GM12878 (cell line): ENCODE measurements around the gene AGAP1. TPM values are rescaled to one million over a fixed set of nuclear protein-coding genes. Genes with fewer than 3 reads are reported as not detected.

Experiments
- ATAC-seq: fragments of 200-7000 bp; cut with Tn5 transposase; 3 replicates; pipeline ENCODE4 v1.9.1; 2020; ENCODE audit warnings: mild to moderate bottlenecking, moderate library complexity
- BruUV-seq: library from RNA; stranded (reverse); fragments of 400-500 nt; replicated peaks from 2 replicates; lab custom pipeline; 2021; lab: Mats Ljungman, UMichigan
- CTCF ChIA-PET: fragments of 300-600 bp; sonication (Branson Sonifier 250); formaldehyde crosslinking; extraction: SDS; loops from one replicate; lab custom pipeline; 2021; ENCODE audit warnings: inconsistent platforms; lab: Yijun Ruan, JAX
- POLR2A ChIA-PET: fragments of 350-600 bp; formaldehyde crosslinking; extraction: SDS; loops from one replicate; lab custom pipeline; 2021; ENCODE audit warnings: inconsistent platforms; lab: Charles Lee
- RAD21 ChIA-PET: fragments of 300-600 bp; sonication (Branson Sonifier 250); formaldehyde crosslinking; loops from one replicate; lab custom pipeline; 2023; ENCODE audit warnings: antibody characterized with exemption; ENCODE audit not compliant: unreplicated experiment; lab: Charles Lee
- SMC1A ChIA-PET: fragments of 300-600 bp; sonication (Branson Sonifier 250); formaldehyde crosslinking; loops from one replicate; lab custom pipeline; 2023; ENCODE audit not compliant: unreplicated experiment, uncharacterized antibody; lab: Charles Lee
- DNase-seq: peaks from one replicate; pipeline ENCODE4 v3.0.0-alpha.2; 2011; ENCODE audit warnings: low read depth, low spot score
- FAIRE-seq: peaks from 3 replicates; lab custom pipeline; 2011; peaks lifted over from hg19 to GRCh38; lab: Jason Lieb, UNC
- H2AFZ ChIP-seq: 2 replicates; pipeline ENCODE4 v1.6.0; 2011; ENCODE audit warnings: low read depth, low read length, control low read depth; ENCODE audit not compliant: control insufficient read depth
- H3K27ac ChIP-seq: 2 replicates; pipeline ENCODE4 v1.5.1; 2011; ENCODE audit warnings: control low read depth; ENCODE audit not compliant: control insufficient read depth, insufficient read depth
- H3K27me3 ChIP-seq, 2 experiments: replicated peaks in 1 of 2; 2 replicates each; pipeline versions ENCODE4 v1.6.0 to v1.6.1; 2011; ENCODE audit warnings: low read length in 1 of 2; ENCODE audit not compliant: control insufficient read depth in 2 of 2, insufficient read depth in 2 of 2
- H3K36me3 ChIP-seq, 2 experiments: 2 replicates each; pipeline ENCODE4 v1.5.1; 2011; ENCODE audit warnings: low read length in 1 of 2; ENCODE audit not compliant: control insufficient read depth in 2 of 2, insufficient read depth in 2 of 2
- H3K4me1 ChIP-seq: 2 replicates; pipeline ENCODE4 v1.6.1; 2011; ENCODE audit warnings: mild to moderate bottlenecking, low read length, moderate library complexity, mixed read lengths; ENCODE audit not compliant: control insufficient read depth, insufficient read depth
- H3K4me2 ChIP-seq: 2 replicates; pipeline ENCODE4 v1.6.0; 2011; ENCODE audit warnings: control low read depth; ENCODE audit not compliant: control insufficient read depth, insufficient read depth
- H3K4me3 ChIP-seq: fragments of 200-600 bp; sonication (generic); 2 replicates; pipeline ENCODE4 v1.5.1; 2016
- H3K79me2 ChIP-seq: 2 replicates; pipeline ENCODE4 v1.6.0; 2011; ENCODE audit warnings: low read length; ENCODE audit not compliant: control insufficient read depth, insufficient read depth
- H3K9ac ChIP-seq: 2 replicates; pipeline ENCODE4 v1.8.0; 2011; ENCODE audit warnings: low read length, control low read depth, mixed read lengths; ENCODE audit not compliant: control insufficient read depth, insufficient read depth
- H3K9me3 ChIP-seq: replicated peaks from 3 replicates; pipeline ENCODE4 v1.5.1; 2011; ENCODE audit warnings: mild to moderate bottlenecking, low read length; ENCODE audit not compliant: control insufficient read depth, insufficient read depth
- H4K20me1 ChIP-seq: 2 replicates; pipeline ENCODE4 v1.6.0; 2011; ENCODE audit not compliant: control insufficient read depth, insufficient read depth
- ASH2L ChIP-seq: fragments of 300-600, 200-600 bp; sonication (generic); IDR thresholded peaks from 2 replicates; pipeline ENCODE4 v1.6.1; 2017; ENCODE audit warnings: low read depth, mild to moderate bottlenecking, borderline replicate concordance
- ATF7 ChIP-seq: fragments of 450-650 bp; IDR thresholded peaks from 2 replicates; pipeline ENCODE4 v1.6.1; 2016; ENCODE audit warnings: low read depth, mild to moderate bottlenecking
- BCL3 ChIP-seq: IDR thresholded peaks from 2 replicates; pipeline ENCODE4 v1.6.1; 2011; ENCODE audit warnings: borderline replicate concordance, low read depth, mild to moderate bottlenecking, moderate library complexity, low read length; ENCODE audit not compliant: insufficient read depth, poor library complexity, severe bottlenecking
- CBX3 ChIP-seq: fragments of 200-600 bp; sonication (generic); IDR thresholded peaks from 2 replicates; pipeline ENCODE4 v1.6.1; 2016; ENCODE audit warnings: low read depth, borderline replicate concordance
- E4F1 ChIP-seq: fragments of 450-650 bp; IDR thresholded peaks from 2 replicates; pipeline ENCODE4 v1.6.1; 2018; ENCODE audit warnings: borderline replicate concordance, mild to moderate bottlenecking; ENCODE audit not compliant: partially characterized antibody
- KAT2A ChIP-seq: conservative IDR thresholded peaks from 2 replicates; pipeline ENCODE4 v1.6.1; 2011; ENCODE audit warnings: low read depth, low read length; ENCODE audit not compliant: control insufficient read depth
- MXI1 ChIP-seq: fragments of 150-350 bp; IDR thresholded peaks from 2 replicates; pipeline ENCODE4 v1.6.1; 2011; ENCODE audit warnings: low read depth, mild to moderate bottlenecking, inconsistent platforms, low read length, improper control_type of control experiment
- NFYB ChIP-seq: IDR thresholded peaks from 2 replicates; pipeline ENCODE4 v1.6.1; 2011; ENCODE audit warnings: low read depth, mild to moderate bottlenecking, low read length, improper control_type of control experiment, moderate library complexity; ENCODE audit not compliant: insufficient read depth
- POLR2AphosphoS2 ChIP-seq: IDR thresholded peaks from 2 replicates; pipeline ENCODE4 v1.6.1; 2011; ENCODE audit warnings: low read depth, mild to moderate bottlenecking, low read length, improper control_type of control experiment, moderate library complexity
- SMAD5 ChIP-seq: IDR thresholded peaks from 2 replicates; pipeline ENCODE4 v1.6.1; 2016; ENCODE audit warnings: antibody characterized with exemption, low read depth
- SP1 ChIP-seq: IDR thresholded peaks from one replicate; pipeline ENCODE4 v1.6.1; 2011; ENCODE audit warnings: low read depth, low read length
- SRF ChIP-seq, 2 experiments: IDR thresholded peaks; 2 replicates each; pipeline ENCODE4 v1.6.1; 2011; ENCODE audit warnings: low read depth in 2 of 2, low read length in 2 of 2, mild to moderate bottlenecking in 1 of 2, moderate library complexity in 1 of 2
- SUZ12 ChIP-seq: fragments of 200-600 bp; sonication (generic); IDR thresholded peaks from one replicate; pipeline ENCODE4 v1.6.1; 2018; ENCODE audit warnings: antibody characterized with exemption, mild to moderate bottlenecking; ENCODE audit not compliant: unreplicated experiment
- TAF1 ChIP-seq: IDR thresholded peaks from 2 replicates; pipeline ENCODE4 v1.6.1; 2011; ENCODE audit warnings: mild to moderate bottlenecking, low read depth, low read length, borderline replicate concordance
- TBL1XR1 ChIP-seq: IDR thresholded peaks from 2 replicates; pipeline ENCODE4 v1.6.1; 2012; ENCODE audit warnings: low read depth, low read length, improper control_type of control experiment
- WGBS: methylation state at CpG from one replicate; pipeline ENCODE4 v1.1.6; 2016; ENCODE audit warnings: low lambda C conversion rate; ENCODE audit not compliant: insufficient replicate concordance, insufficient coverage; ENCODE audit errors: missing lambda C conversion rate; 5-methylcytosine and 5-hydroxymethylcytosine counted together
- in situ Hi-C: fragments of 300-500 bp; cut with MboI; formaldehyde crosslinking; loops from 9 replicates; pipeline ENCODE4 v1.14.3; 2018; ENCODE audit warnings: mixed read lengths
- intact Hi-C: fragments of 100-400 bp; cut with micrococcal nuclease; formaldehyde crosslinking; loops from one replicate; pipeline ENCODE4 v1.14.2; 2022; ENCODE audit not compliant: unreplicated experiment
- polyA plus RNA-seq, 11 experiments: library from polyadenylated mRNA; depleted of rRNA in 4 of 11; unstranded in 6 of 11; stranded (reverse) in 5 of 11; fragments of >200 nt; fragmentation: Nextera tagmentation in 4 of 11; fragmentation: Illumina TruSeq in 1 of 11; extraction: Ambion mirVana in 4 of 11; extraction: Trizol in 1 of 11; gene quantifications; 1 replicate in 1 of 11; 2 replicates in 10 of 11; pipeline versions ENCODE4 v1.2.1 to v1.2.3, GENCODE V29; 2011 to 2016; ENCODE audit warnings: inconsistent platforms in 2 of 11, missing spikeins in 2 of 11, low read depth in 1 of 11
- total RNA-seq, 4 experiments: library from RNA; depleted of rRNA in 3 of 4; stranded (reverse); fragments of >200 nt in 3 of 4; fragmentation: Illumina TruSeq in 1 of 4; extraction: Trizol in 1 of 4; gene quantifications; 2 replicates each; pipeline versions ENCODE4 v1.2.1 to v1.2.3, GENCODE V29; 2013 to 2021

AGAP1 gene
- total and polyA plus RNA-seq, 10 of the 15 experiments (the other 5 are each of a cell fraction or from before 2014, with no cell fraction given): 0.05 to 0.15 (median 0.06) TPM; not detected in 7

GRCh38 chr2:235613649-235614048 lies 119.8 kb downstream of the AGAP1 start:
- ChIA-PET CTCF (interaction anchor here (0.6 to 0.7 kb wide), 2 partner anchors 20 to 132 kb away, joined by 3 read pairs; no protein-coding TSS in a partner anchor), SMC1A (no interaction called here), RAD21 (no interaction called here), POLR2A (no interaction called here)
- H3K4me1 ChIP-seq: no peaks in the 10 kb centered on the region
- no peak for ATAC-seq
- TF ChIP-seq BCL3 (no peak), TAF1 (no peak), SP1 (no peak), SUZ12 (no peak), SMAD5 (no peak), KAT2A (no peak), POLR2AphosphoS2 (no peak), ASH2L (no peak), SRF (IDR thresholded peaks at IDR 0.05; ENCODE audit: low read depth in 2 of 2, low read length in 2 of 2) (no peak), CBX3 (no peak), ATF7 (no peak), E4F1 (no peak), MXI1 (no peak), NFYB (no peak), TBL1XR1 (no peak)
- no peak overlapping the region for H3K4me2 ChIP-seq
- DNase-seq: no peak
- no peaks in the 10 kb centered on the region for H3K79me2 ChIP-seq
- no peaks in the 10 kb centered on the region for H4K20me1 ChIP-seq
- H3K36me3 ChIP-seq: no peaks in the 10 kb centered on the region
- in situ Hi-C loops (no loop called here), intact Hi-C loops (no loop called here)
- no peak overlapping the region for H3K9ac ChIP-seq
- no peak overlapping the region for H3K27ac ChIP-seq
- H3K4me3 ChIP-seq: no peak overlapping the region
- WGBS: 61% methylated on average over 6 of the region's 6 CpGs
- H3K27me3 ChIP-seq: no peaks in the 10 kb centered on the region
- H3K9me3 ChIP-seq: no peaks in the 10 kb centered on the region
- no peak for FAIRE-seq
- H2AFZ ChIP-seq: no peak overlapping the region
- BruUV-seq: no TSS peak
